Mesodermal cell (in vitro differentiated cells): ENCODE data around the gene MCF2L2.

Experiments used
- H3K27ac ChIP-seq: 2 replicates; pipeline ENCODE4 v1.7.0; 2013; ENCODE audit warnings: mild to moderate bottlenecking, low read depth, low read length, moderate library complexity; ENCODE audit not compliant: severe bottlenecking
- H3K36me3 ChIP-seq: 2 replicates; pipeline ENCODE4 v1.7.1; 2013; ENCODE audit warnings: mild to moderate bottlenecking, low read length, moderate library complexity; ENCODE audit not compliant: control insufficient read depth, insufficient read depth
- H3K4me1 ChIP-seq: one replicate; pipeline ENCODE4 v1.7.1; 2013; ENCODE audit warnings: mild to moderate bottlenecking, low read length; ENCODE audit not compliant: insufficient read depth, control insufficient read depth, poor library complexity, severe bottlenecking
- H3K4me3 ChIP-seq: 2 replicates; pipeline ENCODE4 v1.7.0; 2013; ENCODE audit warnings: low read length, control low read depth, mild to moderate bottlenecking; ENCODE audit not compliant: insufficient read depth, poor library complexity, severe bottlenecking; ENCODE audit errors: extremely low read depth
- H3K9me3 ChIP-seq: 2 replicates; pipeline ENCODE4 v1.7.1; 2013; ENCODE audit warnings: mild to moderate bottlenecking, low read length, moderate library complexity; ENCODE audit not compliant: control insufficient read depth
- WGBS, 2 experiments: methylation state at CpG; one replicate each; pipeline ENCODE4 v1.1.5; 2013; ENCODE audit warnings: missing lambda C conversion rate in 2 of 2; ENCODE audit not compliant: insufficient coverage in 2 of 2; 5-methylcytosine and 5-hydroxymethylcytosine counted together

Gene MCF2L2

GRCh38 chr3:183309276-183309675 is 119.1 kb downstream of the MCF2L2 start:
- H3K36me3 ChIP-seq, result no peaks in the 10 kb centered on the region
- H3K4me3 ChIP-seq, result no peak overlapping the region
- no peaks in the 10 kb centered on the region for H3K9me3 ChIP-seq
- H3K4me1 ChIP-seq, result peaks cover 6% of the 10 kb centered on the region
- H3K27ac ChIP-seq, result no peak overlapping the region
- WGBS, 2 experiments, result 94 to 97% methylated on average over 5 of the region's 5 CpGs

GRCh38 chr3:183308751-183309150 is 119.7 kb downstream of the MCF2L2 start:
- H3K27ac ChIP-seq, result no peak overlapping the region
- 94% methylated on average over 2 to 4 of the region's 5 CpGs for WGBS, 2 experiments
- H3K4me1 ChIP-seq, result peaks cover 6% of the 10 kb centered on the region
- H3K9me3 ChIP-seq, result no peaks in the 10 kb centered on the region
- H3K4me3 ChIP-seq, result no peak overlapping the region
- no peaks in the 10 kb centered on the region for H3K36me3 ChIP-seq

DNA sequence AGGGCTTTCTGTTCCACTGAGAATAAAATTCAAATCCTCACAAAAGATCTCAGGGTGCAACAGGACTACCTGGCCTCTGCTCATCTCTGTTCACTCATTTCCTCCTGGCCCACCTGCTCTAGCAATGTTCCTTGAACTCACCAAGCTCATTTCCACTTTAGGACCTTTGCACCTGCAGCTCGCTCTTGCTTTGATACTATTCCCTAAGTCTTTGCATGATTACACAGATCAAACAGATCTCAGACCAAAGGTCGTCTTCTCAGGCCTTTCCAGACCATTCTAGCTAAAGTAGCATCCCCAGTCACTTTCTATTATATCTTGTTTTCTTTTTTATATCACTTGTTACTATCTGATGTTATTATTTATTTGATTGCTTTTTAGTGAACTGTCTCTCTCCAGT is 120.7 kb downstream of the MCF2L2 start:
- H3K36me3 ChIP-seq, result no peaks in the 10 kb centered on the region
- peaks cover 6% of the 10 kb centered on the region for H3K4me1 ChIP-seq
- H3K27ac ChIP-seq, result no peak overlapping the region
- no peak overlapping the region for H3K4me3 ChIP-seq
- H3K9me3 ChIP-seq, result no peaks in the 10 kb centered on the region
- 100% methylated on average over 2 of the region's 2 CpGs for WGBS, 2 experiments

DNA sequence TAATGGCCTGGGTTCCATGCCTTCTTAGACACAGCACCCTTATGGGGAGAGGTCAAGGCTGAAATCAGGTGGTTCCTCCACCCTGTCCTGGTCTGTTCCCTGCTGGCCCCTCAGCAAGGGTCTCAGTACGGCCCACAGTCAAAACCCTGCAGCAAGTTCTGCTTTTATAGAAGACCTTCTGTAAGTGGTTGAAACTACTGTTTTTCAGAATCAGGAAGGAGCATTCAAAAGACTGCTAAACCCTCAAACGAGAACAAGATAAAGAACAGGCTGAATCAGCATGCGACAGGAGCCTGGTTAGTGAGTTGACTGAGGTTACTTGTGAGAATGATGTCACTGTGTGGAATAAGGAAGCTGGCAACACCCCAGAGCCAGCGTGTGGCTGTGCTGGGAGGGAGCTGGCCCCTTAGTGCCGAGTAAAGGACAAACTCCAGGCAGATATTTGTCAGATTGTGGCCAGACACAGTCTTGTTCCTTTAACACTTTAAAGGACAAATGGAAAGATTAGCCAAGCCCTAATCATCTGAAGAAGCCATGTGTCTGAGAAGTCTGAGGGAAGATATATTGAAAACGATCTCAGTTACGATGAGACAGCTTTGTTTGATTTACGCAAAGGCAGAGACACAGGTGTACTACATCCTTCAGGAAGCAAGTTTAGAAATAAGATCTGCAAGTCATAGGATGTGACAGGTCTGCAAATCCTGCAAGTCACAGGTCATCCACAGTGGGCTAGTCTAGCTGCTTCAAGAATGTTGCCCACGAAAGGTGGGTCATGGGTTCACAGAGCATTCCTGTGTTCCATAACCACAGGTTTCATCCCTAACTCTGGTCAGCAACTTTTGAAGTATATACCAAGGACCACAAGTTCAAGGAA is 121.4 kb downstream of the MCF2L2 start:
- WGBS, 2 experiments, result 74 to 81% methylated on average over 8 to 9 of the region's 9 CpGs
- H3K4me1 ChIP-seq, result peaks cover 6% of the 10 kb centered on the region
- no peak overlapping the region for H3K4me3 ChIP-seq
- H3K27ac ChIP-seq, result no peak overlapping the region
- H3K9me3 ChIP-seq, result no peaks in the 10 kb centered on the region
- H3K36me3 ChIP-seq, result no peaks in the 10 kb centered on the region

GRCh38 chr3:183303690-183304089 is 124.7 kb downstream of the MCF2L2 start:
- H3K4me1 ChIP-seq, result peaks cover 13% of the 10 kb centered on the region
- no peak overlapping the region for H3K27ac ChIP-seq
- 82 to 95% methylated on average over 2 of the region's 2 CpGs for WGBS, 2 experiments
- H3K36me3 ChIP-seq, result no peaks in the 10 kb centered on the region
- no peaks in the 10 kb centered on the region for H3K9me3 ChIP-seq
- no peak overlapping the region for H3K4me3 ChIP-seq

DNA sequence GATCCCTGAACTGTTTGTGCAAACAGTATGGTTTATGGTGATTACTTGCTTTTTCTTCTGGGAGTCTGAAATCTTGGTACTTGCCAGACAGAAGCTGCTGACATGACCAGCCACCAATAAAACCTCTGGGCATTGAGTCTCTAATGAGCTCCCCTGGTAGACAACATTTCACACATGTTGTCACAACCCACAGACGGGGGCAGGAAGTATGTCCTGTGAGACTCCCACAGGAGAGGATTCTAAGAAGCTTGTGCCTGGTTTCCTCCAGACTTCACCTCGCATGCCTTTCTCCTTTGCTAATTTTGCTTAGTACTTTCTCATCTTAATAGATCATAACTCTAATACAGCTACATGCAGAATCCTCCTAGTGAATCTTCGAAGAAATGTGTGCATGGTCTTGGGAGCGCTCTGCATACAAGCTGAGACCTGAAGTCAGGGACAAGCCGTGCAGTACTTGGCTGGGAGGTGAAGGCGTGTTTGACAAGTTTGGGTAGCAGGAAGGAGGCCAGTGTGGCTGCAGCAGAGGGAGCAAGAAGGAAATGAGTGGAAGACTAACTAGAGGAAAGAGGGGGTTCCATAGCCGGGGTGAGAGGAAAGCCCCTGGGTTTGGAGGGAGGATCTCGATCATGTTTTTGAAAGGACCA is 126.4 kb downstream of the MCF2L2 start:
- Histone ChIP-seq H3K36me3 (no peaks in the 10 kb centered on the region), H3K4me1 (peaks cover 10% of the 10 kb centered on the region), H3K9me3 (no peaks in the 10 kb centered on the region), H3K27ac (no peak overlapping the region), H3K4me3 (no peak overlapping the region)
- WGBS, 2 experiments, result 86 to 91% methylated on average over 8 of the region's 8 CpGs

GRCh38 chr3:183300996-183301562 is 127.3 kb downstream of the MCF2L2 start:
- Histone ChIP-seq H3K9me3 (no peaks in the 10 kb centered on the region), H3K27ac (no peak overlapping the region), H3K4me3 (no peak overlapping the region), H3K4me1 (peaks cover 8% of the 10 kb centered on the region), H3K36me3 (no peaks in the 10 kb centered on the region)
- 90 to 100% methylated on average over 3 to 5 of the region's 6 CpGs for WGBS, 2 experiments

- Histone ChIP-seq H3K36me3 (no peaks in the 10 kb centered on the region), H3K4me3 (no peak overlapping the region), H3K4me1 (peaks cover 8% of the 10 kb centered on the region), H3K27ac (no peak overlapping the region), H3K9me3 (no peaks in the 10 kb centered on the region)
- 90 to 91% methylated on average over 3 to 4 of the region's 4 CpGs for WGBS, 2 experiments
Observed at GRCh38 chr3:183299976-183300375, 128.4 kb downstream of the MCF2L2 start.

GRCh38 chr3:183298701-183299153 is 129.7 kb downstream of the MCF2L2 start:
- no peak overlapping the region for H3K4me3 ChIP-seq
- no peaks in the 10 kb centered on the region for H3K36me3 ChIP-seq
- peaks cover 8% of the 10 kb centered on the region for H3K4me1 ChIP-seq
- H3K27ac ChIP-seq, result no peak overlapping the region
- no peaks in the 10 kb centered on the region for H3K9me3 ChIP-seq
- WGBS, 2 experiments, result 32 to 63% methylated on average over 2 to 3 of the region's 5 CpGs

- peaks cover 8% of the 10 kb centered on the region for H3K4me1 ChIP-seq
- H3K27ac ChIP-seq, result no peak overlapping the region
- no peak overlapping the region for H3K4me3 ChIP-seq
- WGBS, 2 experiments, result 89 to 92% methylated on average over 12 of the region's 12 CpGs
- no peaks in the 10 kb centered on the region for H3K36me3 ChIP-seq
- no peaks in the 10 kb centered on the region for H3K9me3 ChIP-seq
Observed at GRCh38 chr3:183296944-183297343, 131.5 kb downstream of the MCF2L2 start.
